Measurements from ENCODE around the gene EIF3J. TPM values are rescaled to one million over a fixed set of nuclear protein-coding genes. Genes with fewer than 3 reads are reported as not detected.

Gene EIF3J, protein sequence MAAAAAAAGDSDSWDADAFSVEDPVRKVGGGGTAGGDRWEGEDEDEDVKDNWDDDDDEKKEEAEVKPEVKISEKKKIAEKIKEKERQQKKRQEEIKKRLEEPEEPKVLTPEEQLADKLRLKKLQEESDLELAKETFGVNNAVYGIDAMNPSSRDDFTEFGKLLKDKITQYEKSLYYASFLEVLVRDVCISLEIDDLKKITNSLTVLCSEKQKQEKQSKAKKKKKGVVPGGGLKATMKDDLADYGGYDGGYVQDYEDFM
- 10 to 100 TPM; 86.1 to 94.9 TPM for total RNA-seq

GRCh38 chr15:44536962-44537734, at the start of gene EIF3J:
EIF3J (plus strand) TSS chr15:44537147; CDS start chr15:44537195, 48 bp downstream.
- ChIA-PET CTCF (interaction anchor here (0.6 to 2.3 kb wide), 4 partner anchors 9 to 200 kb away, joined by 3 to 9 read pairs (median 4); no protein-coding TSS in a partner anchor), POLR2A (interaction anchor here (0.9 to 1.6 kb wide), 3 partner anchors 9 to 200 kb away, joined by 3 to 4 read pairs (median 4); partner anchors contain the start of gene CTDSPL2)
- Mint-ChIP-seq H3K27me3 (no peaks in the 10 kb centered on the region), H3K27ac (peak within 1 kb of the TSS; percentile 94), H3K4me1 (peaks cover 48% of the 10 kb centered on the region), H3K36me3 (ENCODE audit: low read depth) (peaks cover 42% of the 10 kb centered on the region), H3K4me3 (peak within 1 kb of the TSS; percentile 88), H3K9me3 (no peaks in the 10 kb centered on the region)
- DNase-seq, result peak; percentile 94

DNA sequence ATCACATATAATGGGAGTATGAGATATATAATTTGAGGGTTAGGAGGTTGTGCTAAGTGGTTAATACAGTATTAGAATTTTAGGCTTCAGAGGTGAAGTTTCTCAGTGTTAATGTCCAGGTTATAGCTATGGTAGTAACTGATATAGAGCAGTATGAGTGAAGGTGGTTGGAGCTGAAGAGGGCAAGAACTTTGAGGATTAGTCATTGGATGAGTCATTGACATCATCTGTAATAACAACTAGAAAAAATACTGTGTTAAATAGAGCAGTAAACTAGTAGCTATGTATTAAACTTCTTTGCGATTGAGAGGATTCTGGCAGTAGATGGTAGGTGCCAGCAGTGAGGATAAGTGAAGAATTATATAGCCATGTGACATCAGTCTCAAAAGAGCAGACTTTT, 47.5 kb upstream of the EIF3J start:
- CTCF ChIA-PET, result interaction anchor here (1.1 kb wide), 1 partner anchor 14 kb away, joined by 3 read pairs; no protein-coding TSS in a partner anchor
- no peak overlapping the region for H3K4me3 Mint-ChIP-seq
- POLR2A ChIA-PET, result no interaction called here
- no peak overlapping the region for H3K27ac Mint-ChIP-seq
- DNase-seq, result no peak
- H3K9me3 Mint-ChIP-seq, result no peaks in the 10 kb centered on the region
- no peaks in the 10 kb centered on the region for H3K27me3 Mint-ChIP-seq
- H3K36me3 Mint-ChIP-seq (ENCODE audit: low read depth), result peaks cover 47% of the 10 kb centered on the region
- peaks cover 15% of the 10 kb centered on the region for H3K4me1 Mint-ChIP-seq

GRCh38 chr15:44490622-44491021, 46.3 kb upstream of the EIF3J start:
- CTCF ChIA-PET, result interaction anchor here (0.6 kb wide), 1 partner anchor 512 kb away, joined by 4 read pairs; no protein-coding TSS in a partner anchor
- POLR2A ChIA-PET, result no interaction called here
- Mint-ChIP-seq H3K27me3 (no peaks in the 10 kb centered on the region), H3K36me3 (ENCODE audit: low read depth) (peaks cover 46% of the 10 kb centered on the region), H3K4me3 (no peak overlapping the region), H3K4me1 (peaks cover 14% of the 10 kb centered on the region), H3K9me3 (no peaks in the 10 kb centered on the region), H3K27ac (no peak overlapping the region)
- DNase-seq, result no peak

- Mint-ChIP-seq H3K27me3 (no peaks in the 10 kb centered on the region), H3K36me3 (ENCODE audit: low read depth) (peaks cover 45% of the 10 kb centered on the region), H3K4me1 (peaks cover 12% of the 10 kb centered on the region), H3K9me3 (no peaks in the 10 kb centered on the region), H3K4me3 (no peak overlapping the region), H3K27ac (no peak overlapping the region)
- DNase-seq, result no peak
- POLR2A ChIA-PET, result interaction anchor here (0.6 kb wide), 1 partner anchor 18 kb away, joined by 3 read pairs; no protein-coding TSS in a partner anchor
- CTCF ChIA-PET, result no interaction called here
Measured at GRCh38 chr15:44492040-44492439, 44.9 kb upstream of the EIF3J start.

DNA sequence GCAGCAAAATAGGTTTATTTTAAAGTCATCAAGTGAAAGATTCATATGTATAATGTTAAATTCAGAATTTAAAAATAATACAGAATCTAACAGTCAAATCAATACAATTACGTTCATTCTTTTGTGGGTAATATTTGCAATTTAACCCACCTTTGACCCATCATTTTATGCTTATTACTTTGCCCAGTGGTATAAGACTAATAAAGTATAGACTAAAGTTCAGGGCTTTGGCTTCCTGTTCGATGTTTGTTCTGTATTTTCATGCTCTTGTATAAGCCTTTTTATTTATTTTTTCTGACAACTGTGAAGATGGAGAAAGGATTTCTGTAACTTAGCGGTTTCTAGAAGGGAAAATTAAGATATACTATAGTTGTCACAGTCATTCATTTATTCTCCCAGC, 44.3 kb upstream of the EIF3J start:
- ChIA-PET CTCF (no interaction called here), POLR2A (no interaction called here)
- peaks cover 9% of the 10 kb centered on the region for H3K4me1 Mint-ChIP-seq
- no peaks in the 10 kb centered on the region for H3K27me3 Mint-ChIP-seq
- H3K9me3 Mint-ChIP-seq, result no peaks in the 10 kb centered on the region
- H3K36me3 Mint-ChIP-seq (ENCODE audit: low read depth), result peaks cover 38% of the 10 kb centered on the region
- no peak overlapping the region for H3K4me3 Mint-ChIP-seq
- H3K27ac Mint-ChIP-seq, result no peak overlapping the region
- no peak for DNase-seq

- Mint-ChIP-seq H3K4me1 (peaks cover 6% of the 10 kb centered on the region), H3K27me3 (no peaks in the 10 kb centered on the region), H3K9me3 (no peaks in the 10 kb centered on the region), H3K27ac (no peak overlapping the region), H3K4me3 (no peak overlapping the region), H3K36me3 (ENCODE audit: low read depth) (peaks cover 28% of the 10 kb centered on the region)
- POLR2A ChIA-PET, result no interaction called here
- CTCF ChIA-PET, result no interaction called here
- DNase-seq, result no peak
Measured at GRCh38 chr15:44495562-44495961, 41.4 kb upstream of the EIF3J start.

DNA sequence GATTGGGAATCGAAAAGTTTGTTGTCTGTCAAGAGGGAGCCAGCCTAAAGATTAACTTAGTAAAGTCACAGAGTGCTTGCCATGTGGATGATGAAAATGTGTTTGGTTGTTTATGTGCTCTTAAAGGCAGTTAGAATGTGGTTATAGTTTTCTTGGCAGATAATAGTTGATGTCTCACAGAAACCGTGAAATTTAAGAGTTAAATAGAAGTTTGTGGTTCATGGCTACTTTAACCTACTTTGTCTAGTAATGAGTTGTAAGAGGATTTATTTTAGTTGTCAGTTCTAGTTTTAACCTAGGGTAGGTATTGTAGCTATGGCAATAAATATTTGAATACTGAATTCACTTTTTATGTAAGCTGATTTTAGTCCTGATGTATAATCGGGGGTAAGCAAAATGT, 36.4 kb upstream of the EIF3J start:
- ChIA-PET CTCF (no interaction called here), POLR2A (interaction anchor here (0.5 kb wide), 1 partner anchor 95 kb away, joined by 3 read pairs; no protein-coding TSS in a partner anchor)
- H3K27ac Mint-ChIP-seq, result peak overlapping the region; percentile 10
- DNase-seq, result no peak
- H3K27me3 Mint-ChIP-seq, result no peaks in the 10 kb centered on the region
- H3K4me1 Mint-ChIP-seq, result peaks cover 13% of the 10 kb centered on the region
- H3K4me3 Mint-ChIP-seq, result no peak overlapping the region
- H3K9me3 Mint-ChIP-seq, result no peaks in the 10 kb centered on the region
- peaks cover 26% of the 10 kb centered on the region for H3K36me3 Mint-ChIP-seq (ENCODE audit: low read depth)

- no peaks in the 10 kb centered on the region for H3K27me3 Mint-ChIP-seq
- peaks cover 13% of the 10 kb centered on the region for H3K4me1 Mint-ChIP-seq
- no peaks in the 10 kb centered on the region for H3K9me3 Mint-ChIP-seq
- CTCF ChIA-PET, result interaction anchor here (0.6 to 1.0 kb wide), 4 partner anchors 20 to 157 kb away, joined by 3 read pairs; no protein-coding TSS in a partner anchor
- no peak overlapping the region for H3K27ac Mint-ChIP-seq
- peaks cover 21% of the 10 kb centered on the region for H3K36me3 Mint-ChIP-seq (ENCODE audit: low read depth)
- POLR2A ChIA-PET, result interaction anchor here (0.7 kb wide), 1 partner anchor 73 kb away, joined by 3 read pairs; no protein-coding TSS in a partner anchor
- no peak overlapping the region for H3K4me3 Mint-ChIP-seq
- no peak for DNase-seq
Measured at GRCh38 chr15:44501768-44502366, 35.1 kb upstream of the EIF3J start.

DNA sequence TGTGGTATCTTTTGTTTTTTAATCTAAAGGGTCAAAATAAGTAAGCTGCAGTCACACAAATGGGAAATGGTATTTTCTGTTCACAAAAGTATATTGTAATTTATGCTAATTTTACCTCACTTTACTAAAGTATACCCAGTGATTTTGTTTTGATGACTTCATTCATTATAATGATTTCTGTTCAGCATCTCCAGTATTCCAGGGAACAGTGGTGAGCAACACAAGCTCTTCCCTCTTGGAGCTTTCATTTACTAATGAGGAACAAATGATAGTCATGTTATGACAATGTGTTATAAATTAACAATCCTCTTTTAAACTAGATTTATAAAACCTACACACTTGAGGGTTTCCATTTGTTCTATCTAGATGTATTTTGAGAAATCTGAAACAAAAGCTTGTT, 20.5 kb upstream of the EIF3J start:
- Mint-ChIP-seq H3K4me3 (no peak overlapping the region), H3K27me3 (no peaks in the 10 kb centered on the region), H3K4me1 (peaks cover 4% of the 10 kb centered on the region), H3K27ac (no peak overlapping the region), H3K36me3 (ENCODE audit: low read depth) (peaks cover 39% of the 10 kb centered on the region), H3K9me3 (no peaks in the 10 kb centered on the region)
- no peak for DNase-seq
- POLR2A ChIA-PET, result no interaction called here
- CTCF ChIA-PET, result no interaction called here

- Mint-ChIP-seq H3K27ac (peak overlapping the region; percentile 46), H3K4me3 (no peak overlapping the region), H3K36me3 (ENCODE audit: low read depth) (peaks cover 45% of the 10 kb centered on the region), H3K27me3 (no peaks in the 10 kb centered on the region), H3K4me1 (peaks cover 2% of the 10 kb centered on the region), H3K9me3 (no peaks in the 10 kb centered on the region)
- ChIA-PET CTCF (no interaction called here), POLR2A (no interaction called here)
- DNase-seq, result no peak
Measured at GRCh38 chr15:44519537-44519936, 17.4 kb upstream of the EIF3J start.

DNA sequence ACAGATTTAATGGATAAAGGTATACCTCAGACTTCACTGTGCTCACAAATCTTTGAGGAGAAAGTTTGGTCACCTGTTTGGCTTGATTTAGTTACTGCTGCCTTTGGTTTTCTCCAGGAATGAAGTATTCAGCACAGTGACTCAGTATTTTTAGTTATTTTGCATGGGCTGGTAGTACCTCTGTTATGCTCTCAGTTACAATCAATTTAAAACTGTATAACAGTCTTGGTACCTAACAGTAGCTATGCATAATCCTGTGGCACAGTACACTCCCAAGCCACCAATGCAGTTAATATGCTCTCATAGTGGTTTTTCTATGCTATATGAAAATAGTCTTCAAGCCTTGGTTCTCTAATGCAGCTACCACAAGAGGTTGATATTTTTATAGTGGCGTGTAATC, 11.9 kb upstream of the EIF3J start:
- H3K27me3 Mint-ChIP-seq, result no peaks in the 10 kb centered on the region
- no peak for DNase-seq
- ChIA-PET CTCF (no interaction called here), POLR2A (no interaction called here)
- H3K4me1 Mint-ChIP-seq, result peaks cover 3% of the 10 kb centered on the region
- H3K9me3 Mint-ChIP-seq, result no peaks in the 10 kb centered on the region
- H3K4me3 Mint-ChIP-seq, result no peak overlapping the region
- no peak overlapping the region for H3K27ac Mint-ChIP-seq
- H3K36me3 Mint-ChIP-seq (ENCODE audit: low read depth), result peaks cover 30% of the 10 kb centered on the region

DNA sequence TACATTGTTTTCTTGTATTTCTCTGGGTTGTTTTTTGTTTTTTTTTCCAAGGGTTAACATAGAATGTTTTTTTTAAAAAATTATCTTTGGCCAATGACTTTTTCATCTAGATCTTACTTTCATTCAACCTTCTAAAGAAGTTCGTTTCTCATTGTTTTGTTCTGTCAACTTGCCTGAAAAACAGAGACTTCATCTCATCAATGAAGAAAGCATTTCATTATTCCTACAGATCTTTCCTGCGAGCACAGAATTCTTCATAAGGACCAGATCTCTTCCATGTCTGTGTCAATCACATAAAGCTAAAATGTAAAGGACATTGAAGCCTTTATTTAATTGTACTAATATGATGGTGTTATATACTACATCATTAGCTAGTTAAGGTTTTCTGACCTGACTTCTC, 9.7 kb upstream of the EIF3J start:
- Mint-ChIP-seq H3K36me3 (ENCODE audit: low read depth) (peaks cover 23% of the 10 kb centered on the region), H3K27ac (no peak overlapping the region), H3K4me3 (no peak overlapping the region), H3K9me3 (no peaks in the 10 kb centered on the region), H3K27me3 (no peaks in the 10 kb centered on the region), H3K4me1 (peaks cover 3% of the 10 kb centered on the region)
- CTCF ChIA-PET, result interaction anchor here (0.6 to 1.0 kb wide), 3 partner anchors 9 to 771 kb away, joined by 3 to 5 read pairs (median 3); partner anchors contain the start of gene EIF3J
- no peak for DNase-seq
- POLR2A ChIA-PET, result no interaction called here

Data from activated CD4-positive, alpha-beta T cell treated with anti-CD3 and anti-CD28 coated beads, Interleukin-2, amount 10 ng/mL, durations not matched to agents 7 days and 5 days (primary cell).